NCI-H510A (cell line): ENCODE data around the gene MDM2.
"Not testable (repeated sequence)": the region's sequence is repeated elsewhere in the genome, so short reads cannot be mapped to it uniquely, and the experiment has no call there.

Experiments used
- DNase-seq: peaks from one replicate; lab custom pipeline; 2025; lab: John Stamatoyannopoulos, UW

The MDM2 gene

GRCh38 chr12:68806488-68807237, 1.3 kb upstream of the MDM2 start:
- DNase-seq = no peak

GRCh38 chr12:68807274-68807575, 752 bp upstream of the MDM2 start:
- peak; percentile 57 for DNase-seq

- DNase-seq = peak; percentile 98
Measured at GRCh38 chr12:68808388-68809189, 612 bp downstream of the MDM2 start.

- DNase-seq = no peak
Measured at GRCh38 chr12:68809190-68810026, 1.4 kb downstream of the MDM2 start.

- DNase-seq = not testable (repeated sequence)
Measured at GRCh38 chr12:68810027-68810389, 2.0 kb downstream of the MDM2 start.

GRCh38 chr12:68811573-68811972, 3.6 kb downstream of the MDM2 start:
- not testable (repeated sequence) for DNase-seq

GRCh38 chr12:68812553-68813241, 4.7 kb downstream of the MDM2 start:
- no peak for DNase-seq

GRCh38 chr12:68813242-68813593, 5.2 kb downstream of the MDM2 start:
- no peak for DNase-seq

GRCh38 chr12:68814490-68815231, 6.7 kb downstream of the MDM2 start:
- no peak for DNase-seq

GRCh38 chr12:68815232-68815927, 7.4 kb downstream of the MDM2 start:
- DNase-seq = no peak

- DNase-seq = no peak
Measured at GRCh38 chr12:68815928-68816800, 8.2 kb downstream of the MDM2 start.

GRCh38 chr12:68819481-68819880, 11.5 kb downstream of the MDM2 start:
- DNase-seq = not testable (repeated sequence)

GRCh38 chr12:68821357-68822188, 13.6 kb downstream of the MDM2 start:
- no peak for DNase-seq

GRCh38 chr12:68823696-68824095, 15.7 kb downstream of the MDM2 start:
- DNase-seq = no peak

- no peak for DNase-seq
Measured at GRCh38 chr12:68824131-68824530, 16.2 kb downstream of the MDM2 start.

GRCh38 chr12:68824597-68825250, 16.7 kb downstream of the MDM2 start:
- DNase-seq = no peak

- no peak for DNase-seq
Measured at GRCh38 chr12:68825569-68826217, 17.7 kb downstream of the MDM2 start.
